A673 (cell line): ENCODE results near the gene ISOC2. TPM values are rescaled to one million over a fixed set of nuclear protein-coding genes. Genes with fewer than 3 reads are reported as not detected.

Experiments
- BruUV-seq: library from RNA; stranded (reverse); fragments of 400-500 nt; replicated peaks from 2 replicates; lab custom pipeline; 2021; lab: Mats Ljungman, UMichigan
- CTCF ChIA-PET: fragments of 300-600 bp; sonication (Branson Sonifier 250); formaldehyde crosslinking; loops from one replicate; lab custom pipeline; 2022; ENCODE audit warnings: antibody characterized with exemption; lab: Charles Lee
- POLR2A ChIA-PET: fragments of 300-600 bp; sonication (Branson Sonifier 250); formaldehyde crosslinking; loops from one replicate; lab custom pipeline; 2022; ENCODE audit warnings: antibody characterized with exemption; ENCODE audit not compliant: low non-redundant PET; lab: Charles Lee
- DNase-seq: peaks from one replicate; pipeline ENCODE4 v3.0.0-alpha.2; 2015; ENCODE audit warnings: low spot score
- H3K27ac ChIP-seq: fragments of 200-600 bp; sonication (generic); 2 replicates; pipeline ENCODE4 v1.5.1; 2016; ENCODE audit warnings: mixed run types, low read depth, mild to moderate bottlenecking, mixed read lengths, antibody characterized with exemption, low read length; ENCODE audit not compliant: poor library complexity, severe bottlenecking
- H3K27me3 ChIP-seq: fragments of 200-600 bp; sonication (generic); replicated peaks from 2 replicates; pipeline ENCODE4 v1.6.1; 2017; ENCODE audit warnings: mixed run types, low read depth, mild to moderate bottlenecking, mixed read lengths, antibody characterized with exemption, low read length; ENCODE audit not compliant: insufficient read depth, poor library complexity
- H3K36me3 ChIP-seq: fragments of 200-600 bp; sonication (generic); 2 replicates; pipeline ENCODE4 v1.6.1; 2016; ENCODE audit warnings: mixed run types, mild to moderate bottlenecking, mixed read lengths, antibody characterized with exemption, low read length; ENCODE audit not compliant: insufficient read depth, poor library complexity, severe bottlenecking
- H3K4me1 ChIP-seq: fragments of 200-600 bp; sonication (generic); 2 replicates; pipeline ENCODE4 v1.6.1; 2017; ENCODE audit warnings: mixed run types, mild to moderate bottlenecking, mixed read lengths, antibody characterized with exemption, low read length; ENCODE audit not compliant: insufficient read depth, poor library complexity, severe bottlenecking
- H3K4me3 ChIP-seq: fragments of 200-600 bp; sonication (generic); 2 replicates; pipeline ENCODE4 v1.5.1; 2016; ENCODE audit warnings: low read depth, mixed run types, mild to moderate bottlenecking, mixed read lengths, low read length; ENCODE audit not compliant: poor library complexity, severe bottlenecking
- H3K9me3 ChIP-seq: fragments of 200-600 bp; sonication (generic); 2 replicates; pipeline ENCODE4 v1.6.1; 2016; ENCODE audit warnings: mixed run types, low read depth, mild to moderate bottlenecking, mixed read lengths, antibody characterized with exemption, low read length; ENCODE audit not compliant: poor library complexity, severe bottlenecking
- CTCF ChIP-seq: fragments of 300-800, 200-600 bp; sonication (generic); conservative IDR thresholded peaks from 2 replicates; pipeline ENCODE4 v1.5.1; 2017; ENCODE audit warnings: low read depth, mild to moderate bottlenecking, antibody characterized with exemption, low read length, moderate library complexity, mixed read lengths
- EZH2 ChIP-seq: fragments of 200-600 bp; sonication (generic); IDR thresholded peaks from 2 replicates; pipeline ENCODE4 v1.6.1; 2017; ENCODE audit warnings: borderline replicate concordance, low read depth, mild to moderate bottlenecking, mixed read lengths, antibody characterized with exemption, low read length; ENCODE audit not compliant: poor library complexity, severe bottlenecking
- intact Hi-C: fragments of 100-400 bp; cut with micrococcal nuclease; formaldehyde crosslinking; loops from one replicate; pipeline ENCODE4 v1.10.0; 2022; ENCODE audit not compliant: unreplicated experiment
- total RNA-seq: library from RNA; stranded (reverse); gene quantifications from 2 replicates; pipeline ENCODE4 v1.2.3, GENCODE V29; 2021

Gene ISOC2
- total RNA-seq, 1 experiment from 2014 or later: 33.2 TPM

- H3K4me1 ChIP-seq: peaks cover 25% of the 10 kb centered on the region
- TF ChIP-seq EZH2 (no peak), CTCF (no peak)
- intact Hi-C loops: loop anchor here (5.0 kb wide), 1 partner anchor 195 kb away; the partner anchor contains the start of gene ZNF524
- peak overlapping the region; percentile 98 for H3K4me3 ChIP-seq
- DNase-seq: no peak
- BruUV-seq: no TSS peak
- H3K27ac ChIP-seq: peak overlapping the region; percentile 100
- CTCF ChIA-PET: interaction anchor here (0.6 to 0.7 kb wide), 2 partner anchors 11 to 224 kb away, joined by 3 read pairs; no protein-coding TSS in a partner anchor
- no peaks in the 10 kb centered on the region for H3K9me3 ChIP-seq
- H3K36me3 ChIP-seq: peaks cover 47% of the 10 kb centered on the region
- POLR2A ChIA-PET: interaction anchor here (0.6 to 0.9 kb wide), 3 partner anchors 18 to 223 kb away, joined by 3 to 12 read pairs (median 8); no protein-coding TSS in a partner anchor
- no peaks in the 10 kb centered on the region for H3K27me3 ChIP-seq
Measured at GRCh38 chr19:55406826-55407549, 54.5 kb downstream of the ISOC2 start.

GRCh38 chr19:55406091-55406825, 55.2 kb downstream of the ISOC2 start:
- TF ChIP-seq CTCF (no peak), EZH2 (no peak)
- Histone ChIP-seq H3K27ac (peak overlapping the region; percentile 100), H3K4me1 (peaks cover 25% of the 10 kb centered on the region), H3K9me3 (no peaks in the 10 kb centered on the region), H3K4me3 (peak overlapping the region; percentile 98), H3K36me3 (peaks cover 53% of the 10 kb centered on the region), H3K27me3 (no peaks in the 10 kb centered on the region)
- intact Hi-C loops: loop anchor here (5.0 kb wide), 1 partner anchor 196 kb away; the partner anchor contains the start of gene ZNF524
- no peak for DNase-seq
- BruUV-seq: TSS peak; percentile 59
- ChIA-PET CTCF (no interaction called here), POLR2A (interaction anchor here (1.0 kb wide), 1 partner anchor 115 kb away, joined by 3 read pairs; no protein-coding TSS in a partner anchor)

- no peak for DNase-seq
- no peaks in the 10 kb centered on the region for H3K9me3 ChIP-seq
- no peak for TF ChIP-seq EZH2
- no peak for TF ChIP-seq CTCF
- H3K4me1 ChIP-seq: peaks cover 25% of the 10 kb centered on the region
- ChIA-PET POLR2A (interaction anchor here (1.0 kb wide), 1 partner anchor 114 kb away, joined by 3 read pairs; no protein-coding TSS in a partner anchor), CTCF (no interaction called here)
- H3K27me3 ChIP-seq: no peaks in the 10 kb centered on the region
- H3K4me3 ChIP-seq: peak overlapping the region; percentile 98
- no peak overlapping the region for H3K27ac ChIP-seq
- intact Hi-C loops: loop anchor here (5.0 kb wide), 1 partner anchor 197 kb away; the partner anchor contains the start of gene ZNF524
- BruUV-seq: no TSS peak
- H3K36me3 ChIP-seq: peaks cover 59% of the 10 kb centered on the region
Measured at GRCh38 chr19:55405638-55406037, 55.8 kb downstream of the ISOC2 start.
